ENCODE results near the gene FKBP9.

DNA sequence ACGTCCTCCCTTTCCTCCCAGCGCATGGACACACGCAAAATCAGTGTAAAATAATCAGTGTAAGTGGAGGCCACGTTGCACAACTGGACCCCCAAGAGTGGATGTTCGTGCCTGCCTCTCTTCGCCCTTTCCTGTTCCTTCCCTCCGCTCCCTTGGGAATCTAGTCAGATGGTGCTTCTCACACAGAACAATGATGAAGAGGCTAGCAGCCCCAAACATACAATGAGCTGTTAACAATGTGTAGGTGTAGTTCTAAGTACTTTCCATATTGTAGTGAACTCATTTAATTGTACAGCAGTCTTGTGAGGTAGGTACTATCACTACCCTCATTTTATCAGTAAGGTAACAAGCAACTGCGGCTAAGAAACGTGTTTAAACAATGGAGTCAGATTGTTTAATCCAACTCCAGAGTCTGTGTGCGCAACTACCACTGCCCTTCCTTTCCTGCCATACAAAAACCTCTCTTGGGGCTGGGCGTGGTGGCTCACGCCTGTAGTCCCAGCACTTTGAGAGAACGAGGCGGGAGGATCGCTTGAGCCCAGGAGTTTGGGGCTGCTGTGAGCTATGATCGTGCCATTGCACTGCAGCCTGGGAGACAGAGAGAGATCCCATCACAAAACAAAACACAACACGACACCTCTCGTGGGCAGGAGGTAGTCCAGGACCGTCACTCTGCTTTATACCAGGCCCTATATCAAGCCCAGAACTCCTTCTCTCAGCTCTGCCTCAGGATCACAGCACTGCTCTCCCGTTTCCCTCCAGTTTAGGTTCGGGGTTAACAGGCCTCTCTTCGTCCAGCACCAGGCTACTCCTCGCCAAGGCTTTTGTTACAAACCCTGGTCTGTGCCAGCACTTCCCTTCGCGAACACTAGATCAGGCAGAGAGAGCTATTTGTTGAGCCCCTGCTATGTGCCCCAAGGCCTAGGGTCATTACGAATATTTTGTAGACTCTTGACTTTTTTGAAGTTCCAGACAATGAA is 1.1 kb downstream of the FKBP9 start:
- TF ChIP-seq GATA3 (IDR thresholded peaks at IDR 0.05; ENCODE audit: low read depth, low read length) = no peak
- no peak for TF ChIP-seq GATA2 (IDR thresholded peaks at IDR 0.05; ENCODE audit: low read depth, low read length)
